Stimulated activated CD8-positive, alpha-beta memory T cell treated with anti-CD3 and anti-CD28 coated beads, Interleukin-15, amount 100 ng/mL, for 1 hour (primary cell): ENCODE data around the gene LARP1B.
"Not testable (repeated sequence)": the region's sequence is repeated elsewhere in the genome, so short reads cannot be mapped to it uniquely, and the experiment has no call there.

Source experiments
- DNase-seq: peaks from one replicate; pipeline ENCODE4 v3.0.0-alpha.2; 2020; ENCODE audit warnings: low read depth

LARP1B gene

GRCh38 chr4:128225148-128225547 lies 164.0 kb downstream of the LARP1B start:
- DNase-seq: no peak

GRCh38 chr4:128227991-128228571 lies 167.0 kb downstream of the LARP1B start:
- DNase-seq: no peak

DNA sequence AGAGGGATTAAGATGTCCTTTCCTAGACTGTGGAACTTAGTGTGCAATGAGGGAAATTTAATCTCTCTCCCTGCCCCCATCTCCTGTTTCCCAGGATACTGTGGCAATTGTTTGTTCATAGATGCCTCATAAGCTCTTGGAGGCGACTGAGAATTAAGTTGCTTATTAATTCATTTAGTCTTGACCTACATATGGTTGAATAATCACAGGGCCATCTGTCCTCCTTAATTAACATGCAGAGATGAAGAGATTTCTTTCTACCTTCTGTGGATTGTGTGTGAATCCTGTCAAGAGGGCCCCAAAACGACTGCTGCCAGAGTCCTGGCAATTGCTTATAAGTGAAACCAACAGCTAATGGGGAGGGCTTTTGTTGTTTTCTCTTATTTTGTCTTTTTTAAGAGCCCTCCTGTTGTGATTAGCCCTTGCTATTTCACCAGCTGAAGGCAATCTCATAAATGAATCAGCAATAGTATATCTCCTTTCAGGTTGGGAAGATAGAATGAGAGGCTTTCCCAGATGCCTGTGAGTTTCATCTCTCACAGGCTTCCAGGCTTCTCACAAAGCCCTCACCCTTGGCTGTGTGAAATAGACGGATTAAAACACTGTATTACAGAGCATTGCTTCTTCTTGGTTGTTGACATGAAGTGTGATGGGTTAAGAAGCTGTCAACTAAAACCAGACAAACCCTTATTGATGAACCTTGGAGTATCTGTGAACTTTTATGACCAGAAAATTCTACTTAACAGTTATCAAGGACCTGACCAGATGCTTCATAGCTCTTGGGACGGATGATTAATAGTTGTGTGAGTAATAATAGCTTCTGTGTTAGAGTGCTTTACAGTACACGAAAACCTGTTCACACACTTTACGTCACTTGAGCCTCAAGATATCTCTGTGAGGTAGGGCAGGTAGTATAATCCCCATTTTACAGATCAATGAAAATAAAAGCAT lies 168.0 kb downstream of the LARP1B start:
- no peak for DNase-seq

GRCh38 chr4:128232719-128233118 lies 171.6 kb downstream of the LARP1B start:
- DNase-seq: no peak

GRCh38 chr4:128234836-128235235 lies 173.7 kb downstream of the LARP1B start:
- no peak for DNase-seq

DNA sequence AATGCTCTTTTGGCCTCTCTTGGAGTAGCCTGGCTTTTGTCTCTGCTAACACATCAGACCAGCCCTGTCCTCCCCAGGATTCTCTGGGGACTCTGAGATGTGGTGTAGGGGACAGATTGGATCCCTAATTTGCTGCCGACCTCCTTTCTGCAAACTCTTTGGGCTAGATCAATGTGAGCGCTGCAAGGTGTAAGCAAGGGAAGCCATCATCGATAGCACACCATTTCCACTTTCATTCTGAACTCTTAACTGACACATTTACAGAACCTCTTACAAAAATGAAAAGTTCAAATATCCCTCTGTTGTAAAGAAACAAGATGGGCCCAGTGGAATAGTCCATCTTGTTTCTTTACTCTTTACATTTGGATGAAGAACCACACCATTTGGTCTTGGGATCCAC lies 179.9 kb downstream of the LARP1B start:
- no peak for DNase-seq

GRCh38 chr4:128241425-128241913 lies 180.4 kb downstream of the LARP1B start:
- DNase-seq: no peak

DNA sequence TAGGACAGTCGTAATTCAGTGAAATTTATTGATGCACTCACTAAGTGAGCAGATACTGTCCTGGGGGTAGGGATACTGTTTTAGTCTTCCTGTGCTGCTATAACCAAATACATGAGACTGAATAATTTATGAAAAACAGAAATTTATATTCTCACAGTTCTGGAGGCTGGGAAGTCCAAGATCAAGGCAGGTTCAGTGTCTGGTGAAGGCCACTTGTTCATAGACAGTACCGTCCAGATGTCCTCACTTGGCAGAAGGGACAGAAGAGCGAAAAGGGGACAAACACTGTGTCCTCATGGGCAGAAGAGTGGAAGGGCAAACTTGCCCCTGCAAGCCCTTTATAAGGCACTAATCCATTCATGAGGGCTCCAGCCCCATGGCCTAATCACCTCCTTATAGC lies 180.9 kb downstream of the LARP1B start:
- DNase-seq: no peak

- DNase-seq: no peak
These were observed 181.5 kb downstream of the LARP1B start for GRCh38 chr4:128242601-128243000.

- DNase-seq: no peak
These were observed 183.3 kb downstream of the LARP1B start for GRCh38 chr4:128244379-128244778.

- DNase-seq: not testable (repeated sequence)
These were observed 184.3 kb downstream of the LARP1B start for GRCh38 chr4:128245391-128245790.

DNA sequence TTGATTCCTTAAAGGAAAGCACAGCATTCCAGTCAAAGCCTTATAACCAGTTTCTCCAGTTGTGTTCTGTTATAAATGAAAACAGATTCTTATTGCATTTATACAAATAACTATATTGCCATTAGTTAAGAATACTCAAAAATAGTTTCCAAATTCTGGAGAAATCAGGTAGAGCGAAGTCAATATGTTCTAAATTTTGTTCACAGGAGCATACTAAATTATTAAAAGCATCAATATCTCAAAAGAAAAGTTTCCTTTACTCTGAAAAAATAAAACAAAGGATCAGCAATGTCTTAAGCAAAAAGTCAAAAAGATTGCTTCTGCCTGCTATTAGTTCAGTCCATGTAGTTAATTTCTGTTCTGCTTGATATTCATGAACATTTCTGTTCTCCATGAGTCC lies 186.8 kb downstream of the LARP1B start:
- no peak for DNase-seq

GRCh38 chr4:128249787-128250668 lies 188.9 kb downstream of the LARP1B start:
- no peak for DNase-seq

DNA sequence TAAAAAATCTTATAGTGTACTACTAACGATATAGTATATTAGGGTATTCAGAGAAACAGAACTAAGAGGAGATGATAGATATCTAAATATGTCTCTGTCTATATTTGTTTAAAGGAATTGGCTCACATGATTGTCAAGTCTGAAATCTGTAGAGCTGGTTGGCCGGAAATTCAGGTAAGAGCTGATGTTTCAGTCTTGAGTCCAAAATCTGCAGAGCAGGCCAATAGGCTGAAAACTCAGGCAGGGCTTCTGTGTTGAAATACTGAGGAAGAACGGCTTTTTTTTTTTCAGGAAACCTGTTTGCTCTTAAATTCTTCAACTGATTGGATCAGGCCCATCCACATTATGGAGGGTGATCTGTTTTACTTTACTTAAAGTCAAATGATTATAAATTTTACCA lies 194.8 kb downstream of the LARP1B start:
- DNase-seq: no peak

DNA sequence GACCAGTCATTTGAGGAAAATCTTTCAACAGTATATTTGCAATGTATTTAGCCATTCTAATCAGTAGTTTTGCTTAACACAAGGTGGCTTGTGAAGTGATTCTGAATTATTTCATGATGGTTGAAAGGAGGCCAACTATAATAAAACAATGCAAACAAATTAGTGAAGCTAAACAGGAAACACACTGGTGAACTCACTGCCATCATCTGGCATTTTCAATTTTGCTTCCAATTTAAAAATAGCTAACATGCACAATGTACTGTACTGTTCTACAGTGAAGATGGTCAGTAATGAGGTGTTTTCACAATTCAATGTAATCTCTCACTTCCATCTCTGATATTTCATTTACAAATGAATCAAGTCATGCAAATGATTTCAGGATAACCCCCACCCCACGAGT lies 195.4 kb downstream of the LARP1B start:
- no peak for DNase-seq

- not testable (repeated sequence) for DNase-seq
These were observed 197.1 kb downstream of the LARP1B start for GRCh38 chr4:128258166-128258565.

DNA sequence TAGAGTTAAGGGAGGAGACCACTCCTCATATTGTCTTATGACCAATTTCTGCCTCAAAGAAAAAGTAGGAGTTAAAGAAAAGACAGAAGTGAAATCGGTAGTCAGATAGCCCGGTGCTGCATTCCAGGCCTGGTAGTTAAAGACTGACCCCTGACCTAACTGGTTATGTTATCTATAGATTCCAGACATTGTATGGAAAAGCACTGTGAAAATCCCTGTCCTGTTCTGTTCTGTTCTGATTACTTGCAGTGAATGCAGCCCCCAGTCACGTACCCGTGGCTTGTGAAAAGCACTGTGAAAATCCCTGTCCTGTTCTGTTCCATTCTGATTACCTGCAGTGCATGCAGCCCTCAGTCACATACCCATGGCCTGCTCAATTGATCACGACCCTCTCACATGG lies 198.8 kb downstream of the LARP1B start:
- DNase-seq: not testable (repeated sequence)
